DOHH2 (cell line): ENCODE measurements around the gene TCL1B.
A peak's percentile ranks its signal among the peaks of the same experiment; 100 is the strongest.

Experiments
- H3F3A ChIP-seq: fragments of 200-600 bp; sonication (generic), shearing (Covaris generic); 2 replicates; pipeline ENCODE4 v1.6.0; 2016; ENCODE audit warnings: antibody characterized with exemption, mild to moderate bottlenecking; ENCODE audit not compliant: control insufficient read depth, insufficient read depth
- H3K27ac ChIP-seq: fragments of 200-600 bp; sonication (generic); 2 replicates; pipeline ENCODE4 v1.5.1; 2014; ENCODE audit warnings: low read depth, mild to moderate bottlenecking, low read length, moderate library complexity
- H3K27me3 ChIP-seq: fragments of 200-600 bp; sonication (generic); 2 replicates; pipeline ENCODE4 v1.6.1; 2014; ENCODE audit warnings: mild to moderate bottlenecking, low read length, mixed read lengths; ENCODE audit not compliant: control insufficient read depth
- H3K36me3 ChIP-seq: fragments of 200-600 bp; sonication (generic); 2 replicates; pipeline ENCODE4 v1.6.1; 2014; ENCODE audit warnings: mild to moderate bottlenecking, low read length, moderate library complexity, mixed read lengths; ENCODE audit not compliant: control insufficient read depth
- H3K4me1 ChIP-seq: fragments of 200-600 bp; sonication (generic); 2 replicates; pipeline ENCODE4 v1.6.1; 2014; ENCODE audit warnings: mild to moderate bottlenecking, low read length, mixed read lengths; ENCODE audit not compliant: control insufficient read depth
- H3K4me2 ChIP-seq: fragments of 200-600 bp; sonication (generic); 2 replicates; pipeline ENCODE4 v1.6.0; 2014; ENCODE audit warnings: mild to moderate bottlenecking, low read length, moderate library complexity
- H3K4me3 ChIP-seq: fragments of 200-600 bp; sonication (generic); 2 replicates; pipeline ENCODE4 v1.5.1; 2014; ENCODE audit warnings: mild to moderate bottlenecking, low read length, mixed read lengths
- H3K79me2 ChIP-seq: fragments of 200-600 bp; sonication (generic); 2 replicates; pipeline ENCODE4 v1.6.1; 2014; ENCODE audit warnings: mild to moderate bottlenecking, low read length, mixed read lengths; ENCODE audit not compliant: control insufficient read depth
- H3K9me2 ChIP-seq: fragments of 200-600 bp; sonication (generic); replicated peaks from 2 replicates; pipeline ENCODE4 v1.6.1; 2014; ENCODE audit warnings: mild to moderate bottlenecking, low read length, mixed read lengths; ENCODE audit not compliant: control insufficient read depth
- H3K9me3 ChIP-seq: fragments of 200-600 bp; sonication (generic); 2 replicates; pipeline ENCODE4 v1.6.1; 2014; ENCODE audit warnings: antibody characterized with exemption, low read length, mixed read lengths; ENCODE audit not compliant: control insufficient read depth, insufficient read depth
- H4K20me1 ChIP-seq: fragments of 200-600 bp; sonication (generic); 2 replicates; pipeline ENCODE4 v1.6.0; 2014; ENCODE audit warnings: low read depth, mild to moderate bottlenecking, antibody characterized with exemption, low read length, moderate library complexity; ENCODE audit not compliant: control insufficient read depth, insufficient read depth
- EZH2phosphoT487 ChIP-seq: fragments of 200-600 bp; sonication (generic); IDR thresholded peaks from 2 replicates; pipeline ENCODE4 v1.6.1; 2017; ENCODE audit warnings: borderline replicate concordance, mild to moderate bottlenecking, antibody characterized with exemption, low read length, moderate library complexity, mixed read lengths
- TF ChIP-seq, protein P1 (sequence below): fragments of 200-600 bp; sonication (generic); IDR thresholded peaks from one replicate; pipeline ENCODE4 v1.5.1; 2014; ENCODE audit warnings: antibody characterized with exemption, mild to moderate bottlenecking, low read depth, low read length; ENCODE audit not compliant: poor library complexity, severe bottlenecking

Gene TCL1B

DNA sequence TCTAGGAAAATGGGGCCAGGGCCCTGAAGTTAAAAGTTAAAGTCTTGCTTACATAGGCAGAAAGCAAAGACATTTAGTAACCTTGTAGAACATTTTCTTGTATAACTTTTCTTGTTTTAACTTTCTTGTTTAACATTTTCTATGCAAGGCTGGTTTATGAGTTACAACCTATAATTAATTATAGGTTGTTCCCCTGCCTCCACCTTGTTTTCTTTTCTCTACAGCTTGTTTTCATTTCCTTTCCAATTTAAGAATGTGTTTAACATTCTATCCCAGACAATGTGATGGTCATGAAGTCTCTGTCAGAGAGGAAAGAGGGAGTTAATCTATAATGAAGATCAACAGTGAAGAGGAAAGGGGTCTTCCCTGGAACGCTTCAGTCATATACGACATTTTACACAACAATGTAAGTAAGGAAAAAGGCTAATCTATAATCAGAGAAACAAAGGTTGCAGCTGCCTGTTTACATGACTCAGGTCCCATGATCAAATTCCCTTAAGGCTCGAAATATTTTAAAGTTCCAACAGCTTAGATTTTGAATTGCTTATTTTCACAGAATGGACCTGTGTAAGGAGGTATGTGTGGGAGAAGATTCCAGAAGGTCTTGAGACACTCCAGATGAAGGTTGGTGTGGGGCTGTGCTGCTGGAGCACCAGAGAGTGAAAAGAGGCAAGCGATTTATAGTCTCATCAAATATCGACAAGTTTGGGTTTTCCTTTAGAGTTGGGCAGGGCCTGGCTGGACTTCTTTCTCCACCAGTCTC is 34.2 kb upstream of the TCL1B start:
- H3F3A ChIP-seq = 0 out of 2 replicates have a peak, but pooled peaks cover 2% of the 10 kb centered on the region
- H3K4me3 ChIP-seq = peak overlapping the region; percentile 48
- peak overlapping the region; percentile 26 for H3K27ac ChIP-seq
- no peaks in the 10 kb centered on the region for H3K9me3 ChIP-seq
- no peaks in the 10 kb centered on the region for H4K20me1 ChIP-seq
- H3K4me2 ChIP-seq = peak overlapping the region; percentile 56
- H3K36me3 ChIP-seq = no peaks in the 10 kb centered on the region
- H3K9me2 ChIP-seq = no peaks in the 10 kb centered on the region
- H3K79me2 ChIP-seq = no peaks in the 10 kb centered on the region
- H3K4me1 ChIP-seq = peaks cover 26% of the 10 kb centered on the region
- TF ChIP-seq, protein P1, sequence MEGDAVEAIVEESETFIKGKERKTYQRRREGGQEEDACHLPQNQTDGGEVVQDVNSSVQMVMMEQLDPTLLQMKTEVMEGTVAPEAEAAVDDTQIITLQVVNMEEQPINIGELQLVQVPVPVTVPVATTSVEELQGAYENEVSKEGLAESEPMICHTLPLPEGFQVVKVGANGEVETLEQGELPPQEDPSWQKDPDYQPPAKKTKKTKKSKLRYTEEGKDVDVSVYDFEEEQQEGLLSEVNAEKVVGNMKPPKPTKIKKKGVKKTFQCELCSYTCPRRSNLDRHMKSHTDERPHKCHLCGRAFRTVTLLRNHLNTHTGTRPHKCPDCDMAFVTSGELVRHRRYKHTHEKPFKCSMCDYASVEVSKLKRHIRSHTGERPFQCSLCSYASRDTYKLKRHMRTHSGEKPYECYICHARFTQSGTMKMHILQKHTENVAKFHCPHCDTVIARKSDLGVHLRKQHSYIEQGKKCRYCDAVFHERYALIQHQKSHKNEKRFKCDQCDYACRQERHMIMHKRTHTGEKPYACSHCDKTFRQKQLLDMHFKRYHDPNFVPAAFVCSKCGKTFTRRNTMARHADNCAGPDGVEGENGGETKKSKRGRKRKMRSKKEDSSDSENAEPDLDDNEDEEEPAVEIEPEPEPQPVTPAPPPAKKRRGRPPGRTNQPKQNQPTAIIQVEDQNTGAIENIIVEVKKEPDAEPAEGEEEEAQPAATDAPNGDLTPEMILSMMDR = no peak
- no peak for TF ChIP-seq EZH2phosphoT487
- H3K27me3 ChIP-seq = no peaks in the 10 kb centered on the region

DNA sequence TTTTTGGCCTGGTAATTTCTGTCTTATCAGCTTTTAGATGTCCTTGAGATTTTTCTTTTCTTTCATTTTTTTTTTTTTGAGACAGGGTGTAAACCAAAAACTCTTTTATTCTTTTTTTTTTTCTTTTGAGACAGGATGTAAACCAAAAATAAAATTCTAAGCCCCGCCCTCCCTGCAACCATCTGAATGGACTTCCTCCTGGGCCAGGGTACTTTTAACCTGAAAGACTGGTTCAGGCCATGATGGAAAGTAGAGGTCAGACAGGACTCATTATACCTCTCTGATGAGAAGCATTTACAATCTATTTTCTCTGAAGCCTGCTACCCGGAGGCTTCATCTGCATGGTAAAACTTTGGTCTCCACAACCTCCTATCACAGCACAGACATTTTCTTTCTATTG is 33.5 kb upstream of the TCL1B start:
- peaks cover 26% of the 10 kb centered on the region for H3K4me1 ChIP-seq
- no peaks in the 10 kb centered on the region for H3K36me3 ChIP-seq
- H3K27ac ChIP-seq = peak overlapping the region; percentile 26
- peak overlapping the region; percentile 56 for H3K4me2 ChIP-seq
- 0 out of 2 replicates have a peak, but pooled peaks cover 2% of the 10 kb centered on the region for H3F3A ChIP-seq
- no peaks in the 10 kb centered on the region for H3K27me3 ChIP-seq
- no peaks in the 10 kb centered on the region for H4K20me1 ChIP-seq
- TF ChIP-seq, protein P1 = no peak
- TF ChIP-seq EZH2phosphoT487 = no peak
- H3K79me2 ChIP-seq = no peaks in the 10 kb centered on the region
- peak overlapping the region; percentile 48 for H3K4me3 ChIP-seq
- no peaks in the 10 kb centered on the region for H3K9me2 ChIP-seq
- no peaks in the 10 kb centered on the region for H3K9me3 ChIP-seq

DNA sequence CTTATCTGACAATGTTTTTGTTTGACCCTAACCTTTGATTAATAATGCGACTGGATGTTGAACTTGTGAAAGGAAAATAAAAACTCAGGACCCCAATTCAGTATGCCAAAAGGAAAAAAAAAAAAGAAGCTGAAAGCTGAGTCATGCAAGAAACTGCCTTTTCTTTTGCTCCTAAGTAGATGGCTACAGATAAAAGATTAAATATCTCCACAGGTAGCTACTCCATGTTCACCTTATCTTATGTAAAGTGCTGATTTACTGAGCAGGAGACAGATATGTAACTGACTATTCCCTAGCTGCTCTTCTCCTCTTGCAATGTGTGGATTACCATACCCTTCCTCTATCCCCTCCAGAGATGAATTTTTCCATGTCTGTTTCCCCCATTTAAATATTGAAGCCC is 30.8 kb upstream of the TCL1B start:
- H3K4me1 ChIP-seq = peaks cover 35% of the 10 kb centered on the region
- no peaks in the 10 kb centered on the region for H3K36me3 ChIP-seq
- H3K4me2 ChIP-seq = no peak overlapping the region
- no peaks in the 10 kb centered on the region for H3K9me3 ChIP-seq
- no peak overlapping the region for H3K4me3 ChIP-seq
- no peaks in the 10 kb centered on the region for H3K79me2 ChIP-seq
- no peaks in the 10 kb centered on the region for H3K9me2 ChIP-seq
- H3K27ac ChIP-seq = no peak overlapping the region
- no peaks in the 10 kb centered on the region for H4K20me1 ChIP-seq
- H3F3A ChIP-seq = 0 out of 2 replicates have a peak, but pooled peaks cover 2% of the 10 kb centered on the region
- H3K27me3 ChIP-seq = peaks cover 8% of the 10 kb centered on the region
- TF ChIP-seq EZH2phosphoT487 = no peak
- TF ChIP-seq, protein P1 = no peak
